HG02798 (cell line): ENCODE results near the gene UBTD2.
A peak's percentile ranks its signal among the peaks of the same experiment; 100 is the strongest.
"Not testable (repeated sequence)": the region's sequence is repeated elsewhere in the genome, so short reads cannot be mapped to it uniquely, and the experiment has no call there.

ENCODE experiments used
- ATAC-seq: cut with Tn5 transposase; IDR thresholded peaks from one replicate; pipeline ENCODE4 v1.9.1; 2021; ENCODE audit warnings: mild to moderate bottlenecking; ENCODE audit not compliant: unreplicated experiment, poor library complexity

The UBTD2 gene

GRCh38 chr5:172283020-172283861 is at the start of gene UBTD2:
UBTD2 (minus strand) TSS chr5:172283764; CDS start chr5:172283665, 99 bp downstream.
- peak; percentile 90 for ATAC-seq

GRCh38 chr5:172326901-172327300 is 43.3 kb upstream of the UBTD2 start:
- not testable (repeated sequence) for ATAC-seq

GRCh38 chr5:172325452-172325851 is 41.9 kb upstream of the UBTD2 start:
- ATAC-seq = no peak

GRCh38 chr5:172322028-172322965 is 38.7 kb upstream of the UBTD2 start:
- peak; percentile 67 for ATAC-seq

- no peak for ATAC-seq
Measured at GRCh38 chr5:172321593-172321992, 38.0 kb upstream of the UBTD2 start.

GRCh38 chr5:172319708-172320441 is 36.3 kb upstream of the UBTD2 start:
- no peak for ATAC-seq

GRCh38 chr5:172315587-172316493 is 32.3 kb upstream of the UBTD2 start:
- peak; percentile 54 for ATAC-seq

- no peak for ATAC-seq
Measured at GRCh38 chr5:172313915-172314314, 30.4 kb upstream of the UBTD2 start.

- ATAC-seq = no peak
Measured at GRCh38 chr5:172312286-172312685, 28.7 kb upstream of the UBTD2 start.

GRCh38 chr5:172311605-172312004 is 28.0 kb upstream of the UBTD2 start:
- no peak for ATAC-seq

- no peak for ATAC-seq
Measured at GRCh38 chr5:172311026-172311425, 27.5 kb upstream of the UBTD2 start.

- ATAC-seq = no peak
Measured at GRCh38 chr5:172305380-172305779, 21.8 kb upstream of the UBTD2 start.

GRCh38 chr5:172303572-172304335 is 20.2 kb upstream of the UBTD2 start:
- ATAC-seq = no peak

- no peak for ATAC-seq
Measured at GRCh38 chr5:172303162-172303561, 19.6 kb upstream of the UBTD2 start.

GRCh38 chr5:172302047-172302710 is 18.6 kb upstream of the UBTD2 start:
- no peak for ATAC-seq

GRCh38 chr5:172299916-172300439 is 16.4 kb upstream of the UBTD2 start:
- ATAC-seq = no peak

- no peak for ATAC-seq
Measured at GRCh38 chr5:172294831-172295230, 11.3 kb upstream of the UBTD2 start.
